Type B pancreatic cell (in vitro differentiated cells): ENCODE results near the gene SH3D19. TPM values are rescaled to one million over a fixed set of nuclear protein-coding genes. Genes with fewer than 3 reads are reported as not detected.
"Not testable (repeated sequence)": the region's sequence is repeated elsewhere in the genome, so short reads cannot be mapped to it uniquely, and the experiment has no call there.

Experiments used
- DNase-seq: peaks from one replicate; pipeline ENCODE4 v3.0.0; 2021; ENCODE audit warnings: mixed read lengths; ENCODE audit not compliant: unreplicated experiment; ENCODE audit errors: extremely low spot score
- H3K27ac Mint-ChIP-seq: 2 replicates; pipeline ENCODE4 v1.8.0; 2021; ENCODE audit warnings: mild to moderate bottlenecking, mixed read lengths
- H3K27me3 Mint-ChIP-seq: 2 replicates; pipeline ENCODE4 v1.8.0; 2021; ENCODE audit warnings: mixed read lengths
- H3K36me3 Mint-ChIP-seq: 2 replicates; pipeline ENCODE4 v1.8.0; 2021; ENCODE audit warnings: mixed read lengths
- H3K4me1 Mint-ChIP-seq: one replicate; pipeline ENCODE4 v1.8.0; 2021; ENCODE audit warnings: mixed read lengths; ENCODE audit not compliant: unreplicated experiment
- H3K4me3 Mint-ChIP-seq: 2 replicates; pipeline ENCODE4 v1.8.0; 2021; ENCODE audit warnings: mild to moderate bottlenecking, mixed read lengths
- H3K9me3 Mint-ChIP-seq: 2 replicates; pipeline ENCODE4 v1.8.0; 2021; ENCODE audit warnings: mixed read lengths
- total RNA-seq: library from RNA; stranded (reverse); gene quantifications from 2 replicates; pipeline ENCODE4 v1.2.1, GENCODE V29; 2021; ENCODE audit warnings: low replicate concordance
- TF ChIP-seq, protein P1 (sequence below): fragments of 200-600 bp; sonication (generic); conservative IDR thresholded peaks from 2 replicates; pipeline ENCODE4 v1.5.0; 2021; ENCODE audit warnings: antibody characterized with exemption, mild to moderate bottlenecking

Gene SH3D19
- total RNA-seq, 1 donor from 2014 or later: 24.3 TPM

DNA sequence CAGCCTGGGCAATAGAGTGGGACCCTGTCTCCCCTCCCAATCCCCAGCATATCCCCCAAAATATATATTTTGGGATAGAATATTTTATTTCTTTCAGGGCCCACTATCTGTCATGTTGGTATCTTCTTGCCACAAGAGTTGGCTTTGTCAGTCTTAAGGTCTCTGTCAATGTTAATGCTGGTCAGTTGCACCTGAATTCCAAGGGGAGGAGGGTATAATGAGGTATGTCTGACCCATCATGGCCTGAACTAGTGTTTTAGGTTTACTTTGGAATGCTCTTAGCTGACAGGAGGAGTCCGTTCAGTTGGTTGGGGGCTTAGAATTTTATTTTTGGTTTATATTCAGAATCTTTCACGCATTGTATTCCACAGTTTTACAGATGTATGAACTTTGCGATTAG, 232.2 kb downstream of the SH3D19 start:
- no peak overlapping the region for H3K4me3 Mint-ChIP-seq
- no peaks in the 10 kb centered on the region for H3K27me3 Mint-ChIP-seq
- DNase-seq: no peak
- no peaks in the 10 kb centered on the region for H3K4me1 Mint-ChIP-seq
- TF ChIP-seq, protein P1, sequence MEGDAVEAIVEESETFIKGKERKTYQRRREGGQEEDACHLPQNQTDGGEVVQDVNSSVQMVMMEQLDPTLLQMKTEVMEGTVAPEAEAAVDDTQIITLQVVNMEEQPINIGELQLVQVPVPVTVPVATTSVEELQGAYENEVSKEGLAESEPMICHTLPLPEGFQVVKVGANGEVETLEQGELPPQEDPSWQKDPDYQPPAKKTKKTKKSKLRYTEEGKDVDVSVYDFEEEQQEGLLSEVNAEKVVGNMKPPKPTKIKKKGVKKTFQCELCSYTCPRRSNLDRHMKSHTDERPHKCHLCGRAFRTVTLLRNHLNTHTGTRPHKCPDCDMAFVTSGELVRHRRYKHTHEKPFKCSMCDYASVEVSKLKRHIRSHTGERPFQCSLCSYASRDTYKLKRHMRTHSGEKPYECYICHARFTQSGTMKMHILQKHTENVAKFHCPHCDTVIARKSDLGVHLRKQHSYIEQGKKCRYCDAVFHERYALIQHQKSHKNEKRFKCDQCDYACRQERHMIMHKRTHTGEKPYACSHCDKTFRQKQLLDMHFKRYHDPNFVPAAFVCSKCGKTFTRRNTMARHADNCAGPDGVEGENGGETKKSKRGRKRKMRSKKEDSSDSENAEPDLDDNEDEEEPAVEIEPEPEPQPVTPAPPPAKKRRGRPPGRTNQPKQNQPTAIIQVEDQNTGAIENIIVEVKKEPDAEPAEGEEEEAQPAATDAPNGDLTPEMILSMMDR: no peak
- no peaks in the 10 kb centered on the region for H3K36me3 Mint-ChIP-seq
- H3K9me3 Mint-ChIP-seq: no peaks in the 10 kb centered on the region
- H3K27ac Mint-ChIP-seq: no peak overlapping the region

DNA sequence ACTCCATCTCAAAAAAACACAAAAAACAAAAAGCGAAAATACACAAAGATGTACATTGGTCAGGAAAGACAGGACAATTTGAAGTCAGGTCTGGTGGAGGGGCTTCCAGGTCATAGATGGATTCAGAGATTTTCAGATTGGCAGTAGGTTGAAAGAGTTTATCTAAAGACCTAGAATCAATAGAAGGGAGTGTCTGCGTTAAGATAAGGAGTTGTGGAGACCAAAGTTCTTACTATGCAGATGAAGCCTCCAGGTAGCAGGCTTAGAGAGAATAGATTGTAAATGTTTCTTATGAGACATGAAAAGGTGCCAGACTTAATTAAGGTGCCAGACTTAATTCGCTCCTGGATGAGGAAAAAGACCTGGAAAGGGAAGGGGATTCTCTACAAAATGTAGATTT, 232.9 kb downstream of the SH3D19 start:
- H3K36me3 Mint-ChIP-seq: no peaks in the 10 kb centered on the region
- no peaks in the 10 kb centered on the region for H3K4me1 Mint-ChIP-seq
- no peak overlapping the region for H3K4me3 Mint-ChIP-seq
- H3K27me3 Mint-ChIP-seq: no peaks in the 10 kb centered on the region
- no peaks in the 10 kb centered on the region for H3K9me3 Mint-ChIP-seq
- no peak for DNase-seq
- TF ChIP-seq, protein P1: no peak
- H3K27ac Mint-ChIP-seq: no peak overlapping the region

GRCh38 chr4:151091047-151091446, 234.4 kb downstream of the SH3D19 start:
- no peak for DNase-seq
- Mint-ChIP-seq H3K4me3 (no peak overlapping the region), H3K4me1 (no peaks in the 10 kb centered on the region), H3K27ac (no peak overlapping the region), H3K9me3 (no peaks in the 10 kb centered on the region), H3K36me3 (no peaks in the 10 kb centered on the region), H3K27me3 (no peaks in the 10 kb centered on the region)
- TF ChIP-seq, protein P1: no peak

DNA sequence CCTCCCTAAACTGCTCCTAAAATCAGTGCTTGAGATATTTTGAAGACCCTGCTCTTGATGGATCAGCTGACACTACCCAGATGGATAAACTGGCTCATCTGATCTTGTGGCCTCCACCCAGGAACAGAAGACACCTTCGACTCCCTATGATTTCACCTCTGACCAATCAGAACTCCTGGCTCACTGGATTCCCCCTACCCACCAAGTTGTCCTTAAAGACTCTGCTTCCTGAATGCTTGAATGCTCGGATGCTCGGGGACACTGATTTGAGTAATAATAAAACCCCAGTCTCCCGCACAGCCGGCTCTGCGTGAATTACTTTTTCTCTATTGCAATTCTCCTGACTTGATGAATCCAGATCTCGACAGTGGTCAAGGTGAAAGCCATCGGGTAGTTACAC, 237.9 kb downstream of the SH3D19 start:
- no peak overlapping the region for H3K4me3 Mint-ChIP-seq
- H3K27ac Mint-ChIP-seq: no peak overlapping the region
- TF ChIP-seq, protein P1: no peak
- H3K4me1 Mint-ChIP-seq: no peaks in the 10 kb centered on the region
- no peaks in the 10 kb centered on the region for H3K27me3 Mint-ChIP-seq
- DNase-seq: no peak
- H3K36me3 Mint-ChIP-seq: no peaks in the 10 kb centered on the region
- H3K9me3 Mint-ChIP-seq: no peaks in the 10 kb centered on the region

GRCh38 chr4:151077978-151078377, 247.4 kb downstream of the SH3D19 start:
- H3K36me3 Mint-ChIP-seq, H3K4me3 Mint-ChIP-seq, H3K27me3 Mint-ChIP-seq, H3K4me1 Mint-ChIP-seq, H3K9me3 Mint-ChIP-seq, DNase-seq, H3K27ac Mint-ChIP-seq: not testable (repeated sequence)

- no peak overlapping the region for H3K4me3 Mint-ChIP-seq
- no peaks in the 10 kb centered on the region for H3K27me3 Mint-ChIP-seq
- H3K36me3 Mint-ChIP-seq: no peaks in the 10 kb centered on the region
- TF ChIP-seq, protein P1: no peak
- no peaks in the 10 kb centered on the region for H3K9me3 Mint-ChIP-seq
- no peak for DNase-seq
- H3K27ac Mint-ChIP-seq: no peak overlapping the region
- H3K4me1 Mint-ChIP-seq: no peaks in the 10 kb centered on the region
Measured at GRCh38 chr4:151074416-151074916, 250.9 kb downstream of the SH3D19 start.

Other genes starting within 250 kb of the SH3D19 start
- gene RPS3A, start 226.0 kb downstream of the SH3D19 start, total RNA-seq: 2,407 and 2,778 TPM in 2 replicates
- gene PRSS48, start 48.4 kb downstream of the SH3D19 start, total RNA-seq: not detected in 2 replicates
- gene FHIP1A, start 83.6 kb upstream of the SH3D19 start, total RNA-seq: 13.2 and 38.9 TPM in 2 replicates